ENCODE results near the gene TYMP. TPM values are rescaled to one million over a fixed set of nuclear protein-coding genes. Genes with fewer than 3 reads are reported as not detected.
"Not testable (repeated sequence)": the region's sequence is repeated elsewhere in the genome, so short reads cannot be mapped to it uniquely, and the experiment has no call there.

The TYMP gene
- total RNA-seq, 1 donor from 2014 or later, result 82.0 TPM

GRCh38 chr22:50545522-50546325, 15.9 kb upstream of the TYMP start, which contains the start of gene KLHDC7B:
Gene KLHDC7B, plus strand, starts transcription at chr22:50545899. Its CDS starts 345 bp downstream, at chr22:50546244.
- no peak for DNase-seq (ENCODE audit: extremely low spot score in 2 of 2)
- H3K4me1 ChIP-seq, result peaks cover 36% of the 10 kb centered on the region
- peak within 1 kb of the TSS; percentile 72 for H3K27ac ChIP-seq
- intact Hi-C loops (cut with DNase I), result no loop called here
- no peak within 1 kb of the TSS for H3K4me3 ChIP-seq
- no peaks in the 10 kb centered on the region for H3K9me3 ChIP-seq
- peaks cover 7% of the 10 kb centered on the region for H3K27me3 ChIP-seq
- no peak for TF ChIP-seq POLR2AphosphoS5 (IDR thresholded peaks at IDR 0.05; ENCODE audit: insufficient read depth in 1 of 2, low read depth in 1 of 2)
- no peak for TF ChIP-seq CTCF (IDR thresholded peaks at IDR 0.05)
- TF ChIP-seq POLR2A (IDR thresholded peaks at IDR 0.05), result no peak
- H3K36me3 ChIP-seq, result no peaks in the 10 kb centered on the region

- no peak for DNase-seq (ENCODE audit: extremely low spot score in 2 of 2)
- Histone ChIP-seq H3K27me3 (peaks cover 7% of the 10 kb centered on the region), H3K27ac (peak overlapping the region; percentile 72), H3K4me1 (peaks cover 42% of the 10 kb centered on the region), H3K4me3 (peak overlapping the region; percentile 1 to 27), H3K9me3 (no peaks in the 10 kb centered on the region), H3K36me3 (no peaks in the 10 kb centered on the region)
- TF ChIP-seq POLR2A (IDR thresholded peaks at IDR 0.05), result no peak
- no peak for TF ChIP-seq POLR2AphosphoS5 (IDR thresholded peaks at IDR 0.05; ENCODE audit: insufficient read depth in 1 of 2, low read depth in 1 of 2)
- TF ChIP-seq CTCF (IDR thresholded peaks at IDR 0.05), result no peak
- intact Hi-C loops (cut with DNase I), result loop anchor here (5.0 kb wide), 1 partner anchor 38 kb away; the partner anchor contains the start of gene CHKB
Measured at GRCh38 chr22:50544746-50545253, 15.0 kb upstream of the TYMP start.

- DNase-seq (ENCODE audit: extremely low spot score in 2 of 2), result no peak
- peak overlapping the region; percentile 72 for H3K27ac ChIP-seq
- H3K4me1 ChIP-seq, result peaks cover 47% of the 10 kb centered on the region
- peak overlapping the region; percentile 1 to 27 for H3K4me3 ChIP-seq
- no peaks in the 10 kb centered on the region for H3K36me3 ChIP-seq
- no peaks in the 10 kb centered on the region for H3K9me3 ChIP-seq
- H3K27me3 ChIP-seq, result peaks cover 7% of the 10 kb centered on the region
- TF ChIP-seq POLR2AphosphoS5 (IDR thresholded peaks at IDR 0.05; ENCODE audit: insufficient read depth in 1 of 2, low read depth in 1 of 2) (peak in 1 of 2 donors; percentile 12), CTCF (IDR thresholded peaks at IDR 0.05) (peak in 2 of 3 experiments; percentile 26), POLR2A (IDR thresholded peaks at IDR 0.05) (no peak)
- intact Hi-C loops (cut with DNase I), result loop anchor here (5.0 kb wide), 1 partner anchor 38 kb away; the partner anchor contains the start of gene CHKB
Measured at GRCh38 chr22:50544078-50544745, 14.4 kb upstream of the TYMP start.

GRCh38 chr22:50542416-50542927, 12.7 kb upstream of the TYMP start:
- H3K4me1 ChIP-seq, result peaks cover 52% of the 10 kb centered on the region
- TF ChIP-seq POLR2A (IDR thresholded peaks at IDR 0.05) (no peak), POLR2AphosphoS5 (IDR thresholded peaks at IDR 0.05; ENCODE audit: insufficient read depth in 1 of 2, low read depth in 1 of 2) (peak in 1 of 2 donors; percentile 40)
- DNase-seq (ENCODE audit: extremely low spot score in 2 of 2), result no peak
- H3K27me3 ChIP-seq, result no peaks in the 10 kb centered on the region
- intact Hi-C loops (cut with DNase I), result loop anchor here (5.0 kb wide), 1 partner anchor 40 kb away; the partner anchor contains the start of gene CHKB
- H3K36me3 ChIP-seq, result no peaks in the 10 kb centered on the region
- no peaks in the 10 kb centered on the region for H3K9me3 ChIP-seq
- no peak overlapping the region for H3K4me3 ChIP-seq
- H3K27ac ChIP-seq, result peak overlapping the region; percentile 96

GRCh38 chr22:50541667-50542026, 11.8 kb upstream of the TYMP start:
- DNase-seq (ENCODE audit: extremely low spot score in 2 of 2); H3K27me3 ChIP-seq: not testable (repeated sequence)
- intact Hi-C loops (cut with DNase I), result loop anchor here (5.0 kb wide), 1 partner anchor 41 kb away; the partner anchor contains the start of gene CHKB

More at GRCh38 chr22:50541667-50542026, 11.8 kb upstream of the TYMP start:
- not testable (repeated sequence) for H3K9me3 ChIP-seq, H3K36me3 ChIP-seq, H3K4me3 ChIP-seq
- peaks cover 52% of the 10 kb centered on the region for H3K4me1 ChIP-seq
- H3K27ac ChIP-seq, result peak overlapping the region; percentile 96
- TF ChIP-seq POLR2AphosphoS5 (IDR thresholded peaks at IDR 0.05; ENCODE audit: insufficient read depth in 1 of 2, low read depth in 1 of 2), result peak in 1 of 2 donors; percentile 75
